OCI-LY1 (cell line): ENCODE results near the gene COBL.

ENCODE experiments used
- H2AFZ ChIP-seq: fragments of 200-600 bp; sonication (generic), shearing (Covaris generic); 2 replicates; pipeline ENCODE4 v1.6.0; 2014; ENCODE audit warnings: antibody characterized with exemption, mild to moderate bottlenecking, low read length
- H3F3A ChIP-seq: fragments of 200-600 bp; sonication (generic), shearing (Covaris generic); 2 replicates; pipeline ENCODE4 v1.6.0; 2014; ENCODE audit warnings: mild to moderate bottlenecking, antibody characterized with exemption, low read length, moderate library complexity; ENCODE audit not compliant: insufficient read depth
- H3K27ac ChIP-seq: fragments of 200-600 bp; sonication (generic); 2 replicates; pipeline ENCODE4 v1.5.1; 2014; ENCODE audit warnings: low read length, mixed run types, mild to moderate bottlenecking, low read depth; ENCODE audit not compliant: poor library complexity, severe bottlenecking
- H3K27me3 ChIP-seq: fragments of 200-600 bp; sonication (generic); 2 replicates; pipeline ENCODE4 v1.6.0; 2014; ENCODE audit warnings: antibody characterized with exemption, mild to moderate bottlenecking, low read length, moderate library complexity; ENCODE audit not compliant: insufficient read depth
- H3K36me3 ChIP-seq: fragments of 200-600 bp; sonication (generic); 2 replicates; pipeline ENCODE4 v1.6.1; 2014; ENCODE audit warnings: mild to moderate bottlenecking, antibody characterized with exemption, low read length, moderate library complexity, mixed read lengths; ENCODE audit not compliant: insufficient read depth
- H3K4me1 ChIP-seq: fragments of 200-600 bp; sonication (generic); 2 replicates; pipeline ENCODE4 v1.5.1; 2014; ENCODE audit warnings: mild to moderate bottlenecking, low read length, moderate library complexity; ENCODE audit not compliant: insufficient read depth, severe bottlenecking
- H3K4me2 ChIP-seq: fragments of 200-600 bp; sonication (generic), shearing (Covaris generic); 2 replicates; pipeline ENCODE4 v1.6.1; 2014; ENCODE audit warnings: low read length
- H3K4me3 ChIP-seq: fragments of 200-600 bp; sonication (generic); 2 replicates; pipeline ENCODE4 v1.5.1; 2014; ENCODE audit warnings: low read length, low read depth, mild to moderate bottlenecking, mixed read lengths; ENCODE audit not compliant: poor library complexity, severe bottlenecking
- H3K79me2 ChIP-seq: fragments of 200-600 bp; shearing (Covaris generic); 2 replicates; pipeline ENCODE4 v1.6.1; 2016; ENCODE audit warnings: mixed run types, low read length, mixed read lengths; ENCODE audit not compliant: insufficient read depth
- H3K9ac ChIP-seq: fragments of 200-600 bp; sonication (generic), shearing (Covaris generic); 2 replicates; pipeline ENCODE4 v1.6.1; 2014; ENCODE audit warnings: mild to moderate bottlenecking, low read length, mixed read lengths
- H3K9me2 ChIP-seq: fragments of 200-600 bp; sonication (generic), shearing (Covaris generic); 2 replicates; pipeline ENCODE4 v1.6.1; 2014; ENCODE audit warnings: low read depth, mild to moderate bottlenecking, low read length, mixed read lengths
- H3K9me3 ChIP-seq: fragments of 200-600 bp; shearing (Covaris generic); 2 replicates; pipeline ENCODE4 v1.6.1; 2014; ENCODE audit warnings: low read length, mixed read lengths
- H4K20me1 ChIP-seq: fragments of 200-600 bp; sonication (generic), shearing (Covaris generic); 2 replicates; pipeline ENCODE4 v1.6.0; 2016; ENCODE audit warnings: mild to moderate bottlenecking, low read length; ENCODE audit not compliant: insufficient read depth
- EZH2 ChIP-seq: fragments of 200-600 bp; sonication (generic), shearing (Covaris generic); IDR thresholded peaks from 2 replicates; pipeline ENCODE4 v1.8.0; 2017; ENCODE audit warnings: borderline replicate concordance, mixed run types, mild to moderate bottlenecking, antibody characterized with exemption, low read length, moderate library complexity, mixed read lengths
- TF ChIP-seq, protein P1 (sequence below): fragments of 200-600 bp; sonication (generic), shearing (Covaris generic); IDR thresholded peaks from 2 replicates; pipeline ENCODE4 v1.5.1; 2017; ENCODE audit warnings: mild to moderate bottlenecking, antibody characterized with exemption, low read length, moderate library complexity, mixed read lengths

The COBL gene

DNA sequence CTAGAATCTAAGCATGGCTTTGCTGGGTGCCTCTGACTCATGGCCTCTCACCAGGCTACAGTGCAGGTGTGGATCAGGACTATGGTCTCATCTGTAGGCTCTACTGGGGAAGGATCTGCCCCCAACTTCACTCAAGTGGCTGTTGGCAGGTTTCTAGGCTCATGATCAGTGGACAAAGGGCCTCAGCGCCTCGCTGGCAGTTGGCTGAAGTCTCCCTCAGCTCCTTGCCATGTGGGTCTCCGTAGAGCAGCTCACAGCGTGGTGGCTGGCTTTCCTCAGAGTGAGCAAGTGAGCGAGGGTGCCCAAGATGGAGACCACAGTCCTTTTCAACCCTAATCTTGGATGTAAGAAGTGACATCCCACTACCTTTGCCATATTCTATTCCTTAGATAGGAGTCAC, 238.0 kb downstream of the COBL start:
- H3K9me3 ChIP-seq: no peaks in the 10 kb centered on the region
- no peaks in the 10 kb centered on the region for H3F3A ChIP-seq
- H3K27ac ChIP-seq: no peak overlapping the region
- H3K27me3 ChIP-seq: no peaks in the 10 kb centered on the region; the same call in 1 of the 2 replicates
- H3K79me2 ChIP-seq: no peaks in the 10 kb centered on the region
- TF ChIP-seq EZH2: no peak
- TF ChIP-seq, protein P1, sequence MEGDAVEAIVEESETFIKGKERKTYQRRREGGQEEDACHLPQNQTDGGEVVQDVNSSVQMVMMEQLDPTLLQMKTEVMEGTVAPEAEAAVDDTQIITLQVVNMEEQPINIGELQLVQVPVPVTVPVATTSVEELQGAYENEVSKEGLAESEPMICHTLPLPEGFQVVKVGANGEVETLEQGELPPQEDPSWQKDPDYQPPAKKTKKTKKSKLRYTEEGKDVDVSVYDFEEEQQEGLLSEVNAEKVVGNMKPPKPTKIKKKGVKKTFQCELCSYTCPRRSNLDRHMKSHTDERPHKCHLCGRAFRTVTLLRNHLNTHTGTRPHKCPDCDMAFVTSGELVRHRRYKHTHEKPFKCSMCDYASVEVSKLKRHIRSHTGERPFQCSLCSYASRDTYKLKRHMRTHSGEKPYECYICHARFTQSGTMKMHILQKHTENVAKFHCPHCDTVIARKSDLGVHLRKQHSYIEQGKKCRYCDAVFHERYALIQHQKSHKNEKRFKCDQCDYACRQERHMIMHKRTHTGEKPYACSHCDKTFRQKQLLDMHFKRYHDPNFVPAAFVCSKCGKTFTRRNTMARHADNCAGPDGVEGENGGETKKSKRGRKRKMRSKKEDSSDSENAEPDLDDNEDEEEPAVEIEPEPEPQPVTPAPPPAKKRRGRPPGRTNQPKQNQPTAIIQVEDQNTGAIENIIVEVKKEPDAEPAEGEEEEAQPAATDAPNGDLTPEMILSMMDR: no peak
- H4K20me1 ChIP-seq: no peaks in the 10 kb centered on the region
- no peaks in the 10 kb centered on the region for H3K9me2 ChIP-seq
- H3K4me1 ChIP-seq: no peaks in the 10 kb centered on the region
- H3K4me2 ChIP-seq: no peak overlapping the region
- H2AFZ ChIP-seq: no peak overlapping the region
- H3K4me3 ChIP-seq: no peak overlapping the region
- no peak overlapping the region for H3K9ac ChIP-seq
- no peaks in the 10 kb centered on the region for H3K36me3 ChIP-seq

DNA sequence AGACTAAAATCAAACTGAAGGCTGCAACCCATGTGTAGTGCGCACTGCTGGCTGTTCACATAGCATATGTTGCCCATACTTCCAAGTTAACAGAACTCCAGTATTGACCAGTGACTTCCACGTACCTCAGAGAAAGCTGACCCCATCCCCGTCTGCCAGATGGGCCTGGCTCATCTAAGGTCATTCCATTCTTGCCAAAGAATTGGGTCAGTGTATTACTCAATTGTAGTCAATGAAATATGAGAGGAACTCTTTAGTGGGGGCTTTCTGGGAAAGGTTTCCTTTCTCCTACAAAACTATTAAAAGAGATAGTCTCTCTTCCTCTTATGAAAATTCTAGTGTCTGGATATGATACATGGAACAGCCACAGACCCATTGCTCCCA, 238.6 kb downstream of the COBL start:
- no peaks in the 10 kb centered on the region for H3K9me3 ChIP-seq
- H3K4me2 ChIP-seq: no peak overlapping the region
- no peaks in the 10 kb centered on the region for H3K79me2 ChIP-seq
- H3K27ac ChIP-seq: no peak overlapping the region
- no peaks in the 10 kb centered on the region for H3K9me2 ChIP-seq
- H2AFZ ChIP-seq: no peak overlapping the region
- H4K20me1 ChIP-seq: no peaks in the 10 kb centered on the region
- H3K36me3 ChIP-seq: no peaks in the 10 kb centered on the region
- no peaks in the 10 kb centered on the region; the same call in 1 of the 2 replicates for H3K27me3 ChIP-seq
- no peak overlapping the region for H3K9ac ChIP-seq
- H3K4me3 ChIP-seq: no peak overlapping the region
- H3K4me1 ChIP-seq: no peaks in the 10 kb centered on the region
- TF ChIP-seq, protein P1: no peak
- no peak for TF ChIP-seq EZH2
- H3F3A ChIP-seq: no peaks in the 10 kb centered on the region

DNA sequence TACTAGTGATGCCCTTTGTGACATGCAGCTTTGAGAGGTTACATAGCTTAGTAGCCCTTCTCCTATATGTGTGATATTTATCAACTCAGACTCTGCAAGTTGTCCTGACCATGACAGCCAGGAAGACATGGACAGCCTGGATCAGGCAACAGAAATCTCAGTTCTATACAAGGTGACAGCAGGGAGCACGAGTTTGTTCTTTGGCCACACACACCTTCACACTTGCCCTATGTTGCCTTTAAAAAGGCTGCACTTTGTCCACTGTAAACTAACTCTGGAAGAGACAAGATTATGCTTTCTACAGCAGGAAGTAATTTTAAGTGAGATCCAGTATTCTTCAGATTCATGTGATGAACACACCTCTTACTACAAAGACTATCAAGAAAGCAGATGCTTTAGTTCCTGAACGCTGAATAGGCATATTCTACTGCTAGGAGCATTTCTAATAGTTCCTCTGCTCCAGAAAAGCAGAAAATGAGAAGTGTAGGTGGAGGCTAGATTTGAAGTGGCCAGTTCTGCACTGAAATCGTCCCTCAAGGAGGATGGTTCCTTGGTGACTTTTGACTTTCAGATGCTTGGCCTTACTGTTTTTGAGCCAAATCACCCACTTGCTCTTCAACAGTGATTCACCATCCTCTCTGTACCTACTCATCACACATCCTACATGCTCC, 239.2 kb downstream of the COBL start:
- Histone ChIP-seq H3K4me1 (no peaks in the 10 kb centered on the region), H3K36me3 (no peaks in the 10 kb centered on the region), H3K4me2 (no peak overlapping the region), H4K20me1 (no peaks in the 10 kb centered on the region), H3K9me2 (no peaks in the 10 kb centered on the region), H3K27me3 (no peaks in the 10 kb centered on the region; the same call in 1 of the 2 replicates), H3F3A (no peaks in the 10 kb centered on the region), H3K27ac (no peak overlapping the region), H3K79me2 (no peaks in the 10 kb centered on the region), H3K9ac (no peak overlapping the region), H3K4me3 (no peak overlapping the region), H2AFZ (no peak overlapping the region), H3K9me3 (no peaks in the 10 kb centered on the region)
- TF ChIP-seq, protein P1: no peak
- no peak for TF ChIP-seq EZH2
